GM12878 (cell line): ENCODE measurements around the gene CALHM1.

Experiments
- MXI1 ChIP-seq: fragments of 150-350 bp; IDR thresholded peaks from 2 replicates; pipeline ENCODE4 v1.6.1; 2011; ENCODE audit warnings: low read depth, mild to moderate bottlenecking, inconsistent platforms, low read length, improper control_type of control experiment
- SREBF2 ChIP-seq: IDR thresholded peaks from 2 replicates; pipeline ENCODE4 v1.6.1; 2012; ENCODE audit warnings: mild to moderate bottlenecking, low read length
- TCF7 ChIP-seq: IDR thresholded peaks from 2 replicates; pipeline ENCODE4 v1.6.1; 2014; ENCODE audit warnings: antibody characterized with exemption, borderline replicate concordance
- USF2 ChIP-seq: IDR thresholded peaks from 2 replicates; pipeline ENCODE4 v1.6.1; 2011; ENCODE audit warnings: low read depth, low read length, improper control_type of control experiment, borderline replicate concordance
- ZBTB11 ChIP-seq: fragments of 450-650 bp; formaldehyde crosslinking; IDR thresholded peaks from 2 replicates; pipeline ENCODE4 v1.5.0; 2022; ENCODE audit warnings: mild to moderate bottlenecking, missing genetic modification characterization
- TF ChIP-seq, protein P1 (sequence below), 3 experiments: IDR thresholded peaks in 2 of 3; conservative IDR thresholded peaks in 1 of 3; 2 replicates each; pipeline ENCODE4 v1.5.1; 2011; ENCODE audit warnings: low read depth in 3 of 3, low read length in 3 of 3, mild to moderate bottlenecking in 3 of 3, control low read depth in 2 of 3, moderate library complexity in 2 of 3, inconsistent platforms in 1 of 3, mixed read lengths in 1 of 3; ENCODE audit not compliant: control insufficient read depth in 2 of 3, insufficient read depth in 1 of 3; ENCODE audit errors: extremely low read depth in 1 of 3
- TF ChIP-seq, protein P2 (sequence below): IDR thresholded peaks from 2 replicates; pipeline ENCODE4 v1.6.1; 2012; ENCODE audit warnings: low read depth, low read length, improper control_type of control experiment

GRCh38 chr10:103490986-103491314 lies 32.2 kb upstream of the CALHM1 start:
- TF ChIP-seq ZBTB11 = no peak
- no peak for TF ChIP-seq MXI1
- TF ChIP-seq, protein P1, sequence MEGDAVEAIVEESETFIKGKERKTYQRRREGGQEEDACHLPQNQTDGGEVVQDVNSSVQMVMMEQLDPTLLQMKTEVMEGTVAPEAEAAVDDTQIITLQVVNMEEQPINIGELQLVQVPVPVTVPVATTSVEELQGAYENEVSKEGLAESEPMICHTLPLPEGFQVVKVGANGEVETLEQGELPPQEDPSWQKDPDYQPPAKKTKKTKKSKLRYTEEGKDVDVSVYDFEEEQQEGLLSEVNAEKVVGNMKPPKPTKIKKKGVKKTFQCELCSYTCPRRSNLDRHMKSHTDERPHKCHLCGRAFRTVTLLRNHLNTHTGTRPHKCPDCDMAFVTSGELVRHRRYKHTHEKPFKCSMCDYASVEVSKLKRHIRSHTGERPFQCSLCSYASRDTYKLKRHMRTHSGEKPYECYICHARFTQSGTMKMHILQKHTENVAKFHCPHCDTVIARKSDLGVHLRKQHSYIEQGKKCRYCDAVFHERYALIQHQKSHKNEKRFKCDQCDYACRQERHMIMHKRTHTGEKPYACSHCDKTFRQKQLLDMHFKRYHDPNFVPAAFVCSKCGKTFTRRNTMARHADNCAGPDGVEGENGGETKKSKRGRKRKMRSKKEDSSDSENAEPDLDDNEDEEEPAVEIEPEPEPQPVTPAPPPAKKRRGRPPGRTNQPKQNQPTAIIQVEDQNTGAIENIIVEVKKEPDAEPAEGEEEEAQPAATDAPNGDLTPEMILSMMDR (IDR thresholded peaks at IDR 0.05 in 2 of 3, conservative IDR thresholded peaks at IDR 0.05 in 1 of 3; ENCODE audit: control insufficient read depth in 2 of 3, extremely low read depth in 1 of 3, insufficient read depth in 1 of 3, low read depth in 3 of 3, low read length in 3 of 3) = no peak
- TF ChIP-seq, protein P2, sequence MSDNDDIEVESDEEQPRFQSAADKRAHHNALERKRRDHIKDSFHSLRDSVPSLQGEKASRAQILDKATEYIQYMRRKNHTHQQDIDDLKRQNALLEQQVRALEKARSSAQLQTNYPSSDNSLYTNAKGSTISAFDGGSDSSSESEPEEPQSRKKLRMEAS = no peak
- no peak for TF ChIP-seq USF2
- TF ChIP-seq SREBF2 = no peak
- no peak for TF ChIP-seq TCF7
